ENCODE results near the gene YOD1.

DNA sequence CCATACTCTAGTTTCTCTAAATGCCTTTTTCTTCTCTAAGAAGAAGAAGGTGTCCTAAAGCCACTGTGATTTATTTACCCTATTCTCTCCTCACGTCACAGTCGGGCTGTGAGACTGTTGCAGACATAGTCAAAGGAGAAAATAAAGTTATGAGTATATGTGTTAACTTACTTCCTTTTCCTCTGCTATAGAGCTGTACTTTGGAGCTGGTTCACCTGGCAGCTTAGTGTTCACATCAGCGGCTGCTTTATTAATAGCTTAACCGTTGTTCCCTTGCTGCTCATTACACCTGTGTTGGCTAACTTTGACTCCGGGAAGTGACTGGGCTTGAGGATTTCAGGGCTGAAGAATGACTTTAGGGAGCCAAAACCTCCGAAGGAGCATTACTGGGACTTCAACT, 5.7 kb upstream of the YOD1 start:
- TF ChIP-seq, protein P1, sequence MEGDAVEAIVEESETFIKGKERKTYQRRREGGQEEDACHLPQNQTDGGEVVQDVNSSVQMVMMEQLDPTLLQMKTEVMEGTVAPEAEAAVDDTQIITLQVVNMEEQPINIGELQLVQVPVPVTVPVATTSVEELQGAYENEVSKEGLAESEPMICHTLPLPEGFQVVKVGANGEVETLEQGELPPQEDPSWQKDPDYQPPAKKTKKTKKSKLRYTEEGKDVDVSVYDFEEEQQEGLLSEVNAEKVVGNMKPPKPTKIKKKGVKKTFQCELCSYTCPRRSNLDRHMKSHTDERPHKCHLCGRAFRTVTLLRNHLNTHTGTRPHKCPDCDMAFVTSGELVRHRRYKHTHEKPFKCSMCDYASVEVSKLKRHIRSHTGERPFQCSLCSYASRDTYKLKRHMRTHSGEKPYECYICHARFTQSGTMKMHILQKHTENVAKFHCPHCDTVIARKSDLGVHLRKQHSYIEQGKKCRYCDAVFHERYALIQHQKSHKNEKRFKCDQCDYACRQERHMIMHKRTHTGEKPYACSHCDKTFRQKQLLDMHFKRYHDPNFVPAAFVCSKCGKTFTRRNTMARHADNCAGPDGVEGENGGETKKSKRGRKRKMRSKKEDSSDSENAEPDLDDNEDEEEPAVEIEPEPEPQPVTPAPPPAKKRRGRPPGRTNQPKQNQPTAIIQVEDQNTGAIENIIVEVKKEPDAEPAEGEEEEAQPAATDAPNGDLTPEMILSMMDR (IDR thresholded peaks at IDR 0.05; ENCODE audit: insufficient read depth, low read length, poor library complexity, severe bottlenecking) = no peak
- TF ChIP-seq EZH2phosphoT487 (conservative IDR thresholded peaks at IDR 0.05; ENCODE audit: low read length) = no peak

Measured in SU-DHL-6 (cell line).